ENCODE data around the gene RTL10. TPM values are rescaled to one million over a fixed set of nuclear protein-coding genes. Genes with fewer than 3 reads are reported as not detected.

The RTL10 gene
- total and polyA plus RNA-seq, 2 of the 13 experiments (the other 11 are each of a cell fraction or from before 2014, with no cell fraction given), result 14.1 to 15.8 TPM

DNA sequence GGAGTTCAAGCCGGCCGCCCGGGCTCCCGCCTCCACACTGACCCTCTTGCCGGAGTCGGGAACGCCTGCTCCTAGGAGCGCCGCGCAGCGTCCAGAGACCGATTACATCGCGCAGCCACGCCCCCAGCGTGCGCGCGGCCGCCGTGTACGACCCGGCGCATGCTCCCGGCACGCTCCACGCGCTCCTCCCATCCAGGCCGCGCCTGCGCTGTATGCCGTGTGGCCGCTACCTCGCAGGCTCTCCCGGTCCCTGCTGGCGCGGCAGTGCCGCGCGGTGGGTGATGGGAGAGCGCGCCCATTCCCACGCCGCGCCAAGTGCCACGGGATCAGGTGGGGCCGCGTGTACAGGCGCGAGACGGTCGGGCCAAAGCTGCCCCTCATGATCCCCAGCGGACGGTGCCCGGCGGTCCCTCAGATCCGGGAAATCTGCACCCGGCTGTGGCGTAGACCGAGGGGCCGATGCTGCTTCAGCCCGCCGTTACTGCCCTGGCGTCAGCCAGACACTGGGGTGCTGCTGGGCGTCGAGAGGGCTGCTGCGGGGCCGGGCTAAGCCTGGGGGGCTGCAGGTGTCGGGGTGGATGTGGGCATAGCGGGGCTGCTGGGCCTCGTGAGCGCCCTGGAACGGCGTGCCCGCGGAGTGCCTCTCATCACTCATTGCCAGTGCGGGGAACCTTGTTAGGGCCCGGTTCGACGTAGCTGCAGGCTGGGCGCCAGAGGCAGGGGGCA, at the start of gene RTL10, which contains the start of gene GNB1L (continued):
- peak; percentile 81 to 94; a peak in 3 of 4 replicates for TF ChIP-seq HMGXB4 (CRISPR knock-in tag; IDR thresholded peaks at IDR 0.05; ENCODE audit: borderline replicate concordance in 1 of 2, low read depth in 1 of 2)
- TF ChIP-seq KLF6 (CRISPR knock-in tag; IDR thresholded peaks at IDR 0.05), result peak; percentile 79; the same call in 1 of the 2 replicates
- TF ChIP-seq DR1 (CRISPR knock-in tag; IDR thresholded peaks at IDR 0.05), result peak; percentile 93
- peak; percentile 93 for TF ChIP-seq ZNF761 (CRISPR knock-in tag; conservative IDR thresholded peaks at IDR 0.05)
- TF ChIP-seq GABPB1 (CRISPR knock-in tag; IDR thresholded peaks at IDR 0.05), result peak; percentile 67; the same call in 1 of the 2 replicates
- peak; percentile 78; the same call in 1 of the 2 replicates for TF ChIP-seq MTERF4 (CRISPR knock-in tag; IDR thresholded peaks at IDR 0.05)
- TF ChIP-seq RNF2 (conservative IDR thresholded peaks at IDR 0.05; ENCODE audit: low read depth), result peak; percentile 63
- peak; percentile 39; the same call in 1 of the 2 replicates for TF ChIP-seq RARG (CRISPR knock-in tag; IDR thresholded peaks at IDR 0.05; ENCODE audit: low read depth)
- TF ChIP-seq ZNF773 (CRISPR knock-in tag; IDR thresholded peaks at IDR 0.05; ENCODE audit: borderline replicate concordance), result peak; percentile 65; the same call in 1 of the 2 replicates
- TF ChIP-seq ZNF207 (IDR thresholded peaks at IDR 0.05; ENCODE audit: borderline replicate concordance), result no peak
- peak; percentile 96; the same call in 1 of the 2 replicates for TF ChIP-seq ZNF550 (CRISPR knock-in tag; IDR thresholded peaks at IDR 0.05; ENCODE audit: borderline replicate concordance)
- peak; percentile 95 for TF ChIP-seq BCL3 (CRISPR knock-in tag; IDR thresholded peaks at IDR 0.05)
- TF ChIP-seq ZNF570 (CRISPR knock-in tag; IDR thresholded peaks at IDR 0.05; ENCODE audit: borderline replicate concordance), result peak; percentile 86; the same call in 1 of the 2 replicates
- peak; percentile 60; the same call in 1 of the 2 replicates for TF ChIP-seq MTF1 (CRISPR knock-in tag; IDR thresholded peaks at IDR 0.05)
- no peak; the same call in 1 of the 2 replicates for TF ChIP-seq AKNA (CRISPR knock-in tag; IDR thresholded peaks at IDR 0.05; ENCODE audit: borderline replicate concordance)
- TF ChIP-seq WIZ (CRISPR knock-in tag; IDR thresholded peaks at IDR 0.05), result peak; percentile 19; the same call in 1 of the 2 replicates
- 0 out of 2 replicates have a peak, but pooled peaks have one; percentile 55 for TF ChIP-seq SATB2 (CRISPR knock-in tag; IDR thresholded peaks at IDR 0.05)

Measured in HepG2 (cell line).